K562 (cell line): ENCODE results near the gene ANKRD44. TPM values are rescaled to one million over a fixed set of nuclear protein-coding genes. Genes with fewer than 3 reads are reported as not detected.

ENCODE experiments used
- ATAC-seq: fragments of 200-7000 bp; cut with Tn5 transposase; 3 replicates; pipeline ENCODE4 v1.9.1; 2020; ENCODE audit warnings: moderate library complexity
- BruUV-seq: library from RNA; stranded (reverse); fragments of 400-500 nt; replicated peaks from 2 replicates; lab custom pipeline; 2021; lab: Mats Ljungman, UMichigan
- CTCF ChIA-PET: fragments of 300-600 bp; formaldehyde crosslinking; extraction: SDS; loops from one replicate; lab custom pipeline; 2021; ENCODE audit warnings: low intra/inter-chr PET ratio; lab: Yijun Ruan, JAX
- POLR2A ChIA-PET: fragments of 300-600, 350-650 bp; sonication (Branson Sonifier 250); formaldehyde crosslinking; extraction: SDS; loops from one replicate; lab custom pipeline; 2021; ENCODE audit warnings: antibody characterized with exemption, inconsistent platforms; lab: Yijun Ruan, JAX
- DNase-seq, 4 experiments: peaks; one replicate each; pipeline versions ENCODE4 v3.0.0 to v3.0.0-alpha.2; 2011 to 2018; ENCODE audit warnings: low spot score in 3 of 4, mixed read lengths in 3 of 4; ENCODE audit errors: extremely low read depth in 1 of 4
- FAIRE-seq: peaks from 2 replicates; lab custom pipeline; 2011; peaks lifted over from hg19 to GRCh38; lab: Jason Lieb, UNC
- H2AFZ ChIP-seq: 2 replicates; pipeline ENCODE4 v1.6.0; 2011; ENCODE audit warnings: low read depth, low read length, control low read depth, inconsistent platforms
- H3K27ac ChIP-seq: fragments of 200-600 bp; 3 replicates; pipeline ENCODE4 v1.8.0; 2011; ENCODE audit warnings: low read depth, mild to moderate bottlenecking, control low read depth, inconsistent platforms, low read length, moderate library complexity, mixed read lengths; ENCODE audit errors: extremely low read depth
- H3K27me3 ChIP-seq, 2 experiments: fragments of 300-600 bp in 1 of 2; 2 replicates in 1 of 2; 3 replicates in 1 of 2; pipeline versions ENCODE4 v1.6.0 to v1.8.0; 2011; ENCODE audit warnings: inconsistent platforms in 2 of 2, low read length in 2 of 2, mild to moderate bottlenecking in 1 of 2, mixed read lengths in 1 of 2, moderate library complexity in 1 of 2; ENCODE audit not compliant: control insufficient read depth in 2 of 2, insufficient read depth in 2 of 2
- H3K36me3 ChIP-seq: fragments of 300-600 bp; 3 replicates; pipeline ENCODE4 v1.8.0; 2011; ENCODE audit warnings: mild to moderate bottlenecking, low read length, inconsistent platforms; ENCODE audit not compliant: control insufficient read depth, insufficient read depth
- H3K4me1 ChIP-seq, 2 experiments: fragments of 200-600 bp in 1 of 2; replicated peaks in 1 of 2; 2 replicates in 1 of 2; 3 replicates in 1 of 2; pipeline versions ENCODE4 v1.5.1 to v1.8.0; 2011; ENCODE audit warnings: inconsistent platforms in 2 of 2, low read length in 2 of 2, mild to moderate bottlenecking in 1 of 2, mixed read lengths in 1 of 2, moderate library complexity in 1 of 2; ENCODE audit not compliant: control insufficient read depth in 2 of 2, insufficient read depth in 2 of 2
- H3K4me2 ChIP-seq: 2 replicates; pipeline ENCODE4 v1.6.1; 2011; ENCODE audit warnings: low read length, control low read depth, inconsistent platforms, mixed read lengths; ENCODE audit not compliant: insufficient read depth
- H3K4me3 ChIP-seq: fragments of 200-600 bp; sonication (generic), shearing (Covaris generic); 2 replicates; pipeline ENCODE4 v1.5.1; 2016; ENCODE audit warnings: control low read depth, inconsistent platforms
- H3K79me2 ChIP-seq: fragments of 200-600 bp; 3 replicates; pipeline ENCODE4 v1.8.0; 2011; ENCODE audit warnings: low read length, inconsistent platforms; ENCODE audit not compliant: control insufficient read depth, insufficient read depth
- H3K9ac ChIP-seq, 2 experiments: 2 replicates each; pipeline versions ENCODE4 v1.6.0 to v1.6.1; 2011; ENCODE audit warnings: low read depth in 2 of 2, low read length in 2 of 2, control low read depth in 1 of 2, inconsistent platforms in 1 of 2, mild to moderate bottlenecking in 1 of 2, mixed read lengths in 1 of 2; ENCODE audit not compliant: insufficient read depth in 1 of 2
- H3K9me1 ChIP-seq: one replicate; pipeline ENCODE4 v1.6.0; 2011; ENCODE audit warnings: inconsistent platforms, mild to moderate bottlenecking, low read length, moderate library complexity; ENCODE audit not compliant: control insufficient read depth, insufficient read depth
- H3K9me3 ChIP-seq: replicated peaks from 2 replicates; pipeline ENCODE4 v1.5.1; 2011; ENCODE audit warnings: low read depth, low read length, inconsistent platforms; ENCODE audit not compliant: control insufficient read depth, insufficient read depth
- H4K20me1 ChIP-seq: replicated peaks from 2 replicates; pipeline ENCODE4 v1.6.1; 2011; ENCODE audit warnings: low read length, inconsistent platforms, mixed read lengths; ENCODE audit not compliant: control insufficient read depth, insufficient read depth
- BRCA1 ChIP-seq, 2 experiments: fragments of 450-650 bp in 1 of 2; sonication (generic) in 1 of 2; formaldehyde crosslinking in 1 of 2; IDR thresholded peaks; 2 replicates each; pipeline versions ENCODE4 v1.5.0 to v1.6.1; 2017 to 2020; ENCODE audit warnings: mild to moderate bottlenecking in 1 of 2, missing genetic modification reagents in 1 of 2
- C11orf30 ChIP-seq: fragments of 450-650 bp; IDR thresholded peaks from 2 replicates; pipeline ENCODE4 v1.6.1; 2016; ENCODE audit warnings: low read depth, mild to moderate bottlenecking
- CREM ChIP-seq: IDR thresholded peaks from 2 replicates; pipeline ENCODE4 v1.6.1; 2014; ENCODE audit warnings: antibody characterized with exemption, low read depth
- FOXA3 ChIP-seq, 2 experiments: fragments of 450-650 bp in 1 of 2; sonication (generic) in 1 of 2; formaldehyde crosslinking; IDR thresholded peaks in 1 of 2; conservative IDR thresholded peaks in 1 of 2; 2 replicates each; pipeline versions ENCODE4 v1.4.0 to v1.8.0; 2020 to 2022; ENCODE audit warnings: mild to moderate bottlenecking in 2 of 2, missing genetic modification reagents in 1 of 2
- FUS ChIP-seq: fragments of 200-400 bp; formaldehyde crosslinking; optimal IDR thresholded peaks from 2 replicates; pipeline ENCODE3; 2017; ENCODE audit warnings: low read depth, low read length
- GTF2F1 ChIP-seq: IDR thresholded peaks from 2 replicates; pipeline ENCODE4 v1.6.1; 2011; ENCODE audit warnings: low read depth, low read length, improper control_type of control experiment
- HNRNPK ChIP-seq: fragments of 200-400 bp; formaldehyde crosslinking; IDR thresholded peaks from one replicate; pipeline ENCODE4 v1.6.1; 2018; ENCODE audit warnings: mild to moderate bottlenecking, low read depth, low read length; ENCODE audit not compliant: poor library complexity, severe bottlenecking
- NEUROD1 ChIP-seq: fragments of 150-350 bp; IDR thresholded peaks from 2 replicates; pipeline ENCODE4 v1.6.1; 2014; ENCODE audit warnings: borderline replicate concordance, low read length, low read depth; ENCODE audit not compliant: partially characterized antibody
- POLR2H ChIP-seq: IDR thresholded peaks from 2 replicates; pipeline ENCODE4 v1.6.1; 2016; ENCODE audit warnings: missing genetic modification characterization, low read depth, mild to moderate bottlenecking, control low read depth, missing compliant biosample characterization, moderate library complexity
- TAF9B ChIP-seq: fragments of 450-650 bp; IDR thresholded peaks from 2 replicates; pipeline ENCODE4 v1.6.1; 2018; ENCODE audit warnings: mild to moderate bottlenecking; ENCODE audit not compliant: partially characterized antibody
- TCFL5 ChIP-seq: fragments of 250-450 bp; sonication (Bioruptor Pico); conservative IDR thresholded peaks from 2 replicates; pipeline ENCODE4 v1.6.1; 2021; ENCODE audit warnings: mild to moderate bottlenecking, moderate library complexity, matching md5 sums
- ZC3H8 ChIP-seq: fragments of 450-650 bp; IDR thresholded peaks from 2 replicates; pipeline ENCODE4 v1.6.1; 2017
- ZNF121 ChIP-seq: sonication (generic); formaldehyde crosslinking; conservative IDR thresholded peaks from 2 replicates; pipeline ENCODE4 v1.8.0; 2022; ENCODE audit warnings: missing genetic modification reagents
- ZNF174 ChIP-seq: fragments of 250-450 bp; sonication (Bioruptor Pico); IDR thresholded peaks from 2 replicates; pipeline ENCODE4 v1.4.0; 2020; ENCODE audit warnings: mild to moderate bottlenecking
- ZNF197 ChIP-seq: fragments of 200-800 bp; sonication (Bioruptor generic); IDR thresholded peaks from 2 replicates; pipeline ENCODE4 v1.6.1; 2016; ENCODE audit warnings: low read depth, missing genetic modification characterization, missing compliant biosample characterization
- ZNF830 ChIP-seq: fragments of 250-450 bp; sonication (Bioruptor Pico); IDR thresholded peaks from 2 replicates; pipeline ENCODE4 v1.5.0; 2021; ENCODE audit warnings: mild to moderate bottlenecking
- WGBS: fragments of 100-300 bp; shearing (Covaris generic); methylation state at CpG from one replicate; pipeline ENCODE4 v1.1.6; 2016; ENCODE audit warnings: low coverage, mixed read lengths; ENCODE audit not compliant: insufficient coverage; ENCODE audit errors: missing lambda C conversion rate; 5-methylcytosine and 5-hydroxymethylcytosine counted together
- in situ Hi-C: fragments of 300-500 bp; cut with MboI; formaldehyde crosslinking; loops from 4 replicates; pipeline ENCODE4 v1.15.0; 2018; ENCODE audit warnings: inconsistent platforms, mixed read lengths
- intact Hi-C: fragments of 100-400 bp; cut with micrococcal nuclease; formaldehyde crosslinking; loops from 2 replicates; pipeline ENCODE4 v1.14.2; 2022
- polyA plus RNA-seq, 8 experiments: library from polyadenylated mRNA; depleted of rRNA in 4 of 8; stranded (reverse) in 5 of 8; unstranded in 3 of 8; fragments of >200 nt; fragmentation: Nextera tagmentation in 2 of 8; fragmentation: Illumina TruSeq in 1 of 8; extraction: Ambion mirVana in 2 of 8; extraction: Trizol in 1 of 8; gene quantifications; 2 replicates each; pipeline versions ENCODE4 v1.2.1 to v1.2.3, GENCODE V29; 2011 to 2014; ENCODE audit warnings: inconsistent platforms in 1 of 8, missing spikeins in 1 of 8
- total RNA-seq, 7 experiments: library from RNA; depleted of rRNA in 6 of 7; stranded (reverse); fragments of >200 nt in 6 of 7; fragmentation: Illumina TruSeq in 2 of 7; extraction: Trizol in 2 of 7; gene quantifications; 2 replicates each; pipeline versions ENCODE4 v1.2.1 to v1.2.3, GENCODE V29; 2011 to 2021; ENCODE audit warnings: low replicate concordance in 1 of 7
- TF ChIP-seq, protein P1 (sequence below): fragments of 450-650 bp; formaldehyde crosslinking; conservative IDR thresholded peaks from 2 replicates; pipeline ENCODE4 v1.4.0; 2022; ENCODE audit warnings: mild to moderate bottlenecking, missing genetic modification characterization

Gene ANKRD44
- total and polyA plus RNA-seq, 9 of the 15 experiments (the other 6 are each of a cell fraction or from before 2014, with no cell fraction given) = 0.03 to 0.64 (median 0.07) TPM; not detected in 3

DNA sequence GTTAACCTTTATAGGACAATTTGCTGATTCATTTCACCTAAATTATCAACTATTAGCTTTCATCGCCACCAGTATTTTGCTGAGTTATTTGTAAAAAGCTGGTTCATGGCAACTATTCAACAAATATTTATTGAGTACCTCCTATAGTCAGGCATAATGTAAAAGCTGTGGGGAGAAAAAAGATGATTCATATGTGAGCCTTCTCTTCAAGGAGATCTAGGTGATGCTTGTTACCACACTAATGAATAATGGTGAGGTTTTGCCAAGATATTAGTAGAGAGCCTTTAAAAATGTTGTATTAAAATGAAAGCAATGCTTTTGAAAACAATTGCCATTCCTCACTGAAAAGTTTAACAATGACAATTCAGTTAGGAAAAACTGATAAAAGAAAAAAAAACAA lies 187.8 kb downstream of the ANKRD44 start:
- Histone ChIP-seq H3K36me3 (no peaks in the 10 kb centered on the region), H3K79me2 (no peaks in the 10 kb centered on the region), H3K9ac (no peak overlapping the region), H3K4me1 (no peaks in the 10 kb centered on the region), H3K27me3 (peaks cover 0 to 2% of the 10 kb centered on the region in 2 experiments; a peak in 1 of 5 replicates), H3K9me3 (no peaks in the 10 kb centered on the region), H3K27ac (no peak overlapping the region), H4K20me1 (no peaks in the 10 kb centered on the region), H3K4me2 (no peak overlapping the region), H3K9me1 (no peaks in the 10 kb centered on the region), H2AFZ (no peak overlapping the region), H3K4me3 (no peak overlapping the region)
- CTCF ChIA-PET = no interaction called here
- intact Hi-C loops (no loop called here), in situ Hi-C loops (no loop called here)
- ATAC-seq (no peak), FAIRE-seq (no peak), DNase-seq (no peak)
- POLR2A ChIA-PET = no interaction called here
- no TSS peak for BruUV-seq
- 0% methylated on average over 1 of the region's 1 CpG for WGBS
- TF ChIP-seq C11orf30 (no peak), BRCA1 (IDR thresholded peaks at IDR 0.05) (no peak), BRCA1 (CRISPR knock-in tag; IDR thresholded peaks at IDR 0.05) (no peak), TAF9B (no peak), NEUROD1 (no peak), HNRNPK (no peak), ZC3H8 (no peak), FOXA3 (CRISPR knock-in tag; conservative IDR thresholded peaks at IDR 0.05 in 1 of 2, IDR thresholded peaks at IDR 0.05 in 1 of 2) (no peak), POLR2H (no peak), CREM (no peak), GTF2F1 (no peak), ZNF197 (no peak), FUS (no peak), ZNF121 (no peak), ZNF830 (no peak), TCFL5 (CRISPR knock-in tag) (no peak), ZNF174 (CRISPR knock-in tag) (no peak)
- TF ChIP-seq, protein P1, sequence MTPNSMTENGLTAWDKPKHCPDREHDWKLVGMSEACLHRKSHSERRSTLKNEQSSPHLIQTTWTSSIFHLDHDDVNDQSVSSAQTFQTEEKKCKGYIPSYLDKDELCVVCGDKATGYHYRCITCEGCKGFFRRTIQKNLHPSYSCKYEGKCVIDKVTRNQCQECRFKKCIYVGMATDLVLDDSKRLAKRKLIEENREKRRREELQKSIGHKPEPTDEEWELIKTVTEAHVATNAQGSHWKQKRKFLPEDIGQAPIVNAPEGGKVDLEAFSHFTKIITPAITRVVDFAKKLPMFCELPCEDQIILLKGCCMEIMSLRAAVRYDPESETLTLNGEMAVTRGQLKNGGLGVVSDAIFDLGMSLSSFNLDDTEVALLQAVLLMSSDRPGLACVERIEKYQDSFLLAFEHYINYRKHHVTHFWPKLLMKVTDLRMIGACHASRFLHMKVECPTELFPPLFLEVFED (CRISPR knock-in tag) = no peak
